H1 (cell line): ENCODE data around the gene PTPRH. TPM values are rescaled to one million over a fixed set of nuclear protein-coding genes. Genes with fewer than 3 reads are reported as not detected.

Experiments used
- BRCA1 ChIP-seq: IDR thresholded peaks from 2 replicates; pipeline ENCODE4 v1.6.1; 2012; ENCODE audit warnings: low read depth, low read length, improper control_type of control experiment
- CBX5 ChIP-seq: fragments of 300-800, 300-1000 bp; sonication (generic); IDR thresholded peaks from 2 replicates; pipeline ENCODE4 v1.7.1; 2016; ENCODE audit warnings: antibody characterized with exemption, low read length, low read depth
- CTBP2 ChIP-seq: IDR thresholded peaks from 2 replicates; pipeline ENCODE4 v1.7.0; 2011; ENCODE audit warnings: borderline replicate concordance, mild to moderate bottlenecking, moderate library complexity, mixed read lengths, low read length; ENCODE audit not compliant: insufficient read depth, insufficient read length
- EGR1 ChIP-seq: IDR thresholded peaks from 2 replicates; pipeline ENCODE4 v1.6.1; 2011; ENCODE audit warnings: low read depth, low read length, borderline replicate concordance
- GABPA ChIP-seq: IDR thresholded peaks from 2 replicates; pipeline ENCODE4 v1.6.1; 2011; ENCODE audit warnings: mild to moderate bottlenecking, low read length, moderate library complexity, borderline replicate concordance; ENCODE audit not compliant: insufficient read depth
- HDAC2 ChIP-seq, 2 experiments: fragments of 300-600 bp in 1 of 2; sonication (generic) in 1 of 2; IDR thresholded peaks; 2 replicates each; pipeline ENCODE4 v1.6.1; 2011 to 2012; ENCODE audit warnings: low read depth in 2 of 2, low read length in 2 of 2, mild to moderate bottlenecking in 2 of 2, moderate library complexity in 2 of 2, borderline replicate concordance in 1 of 2, inconsistent platforms in 1 of 2
- JUND ChIP-seq: IDR thresholded peaks from 2 replicates; pipeline ENCODE4 v1.6.1; 2011; ENCODE audit warnings: mild to moderate bottlenecking, improper control_type of control experiment, low read length
- NANOG ChIP-seq: IDR thresholded peaks from 2 replicates; pipeline ENCODE4 v1.6.1; 2011; ENCODE audit warnings: low read length, low read depth, mild to moderate bottlenecking, inconsistent platforms; ENCODE audit not compliant: insufficient read depth, poor library complexity, severe bottlenecking
- NRF1 ChIP-seq: IDR thresholded peaks from 2 replicates; pipeline ENCODE4 v1.6.1; 2011; ENCODE audit warnings: mild to moderate bottlenecking, low read depth, low read length, improper control_type of control experiment
- POLR2A ChIP-seq, 2 experiments: IDR thresholded peaks; 1 replicate in 1 of 2; 2 replicates in 1 of 2; pipeline ENCODE4 v1.6.1; 2011; ENCODE audit warnings: low read depth in 2 of 2, low read length in 2 of 2, mild to moderate bottlenecking in 2 of 2; ENCODE audit errors: control extremely low read depth in 1 of 2
- SIRT6 ChIP-seq: IDR thresholded peaks from one replicate; pipeline ENCODE4 v1.7.1; 2012; ENCODE audit warnings: low read length, inconsistent platforms
- SP4 ChIP-seq: IDR thresholded peaks from 2 replicates; pipeline ENCODE4 v1.6.1; 2012; ENCODE audit warnings: low read length, inconsistent platforms
- SRF ChIP-seq: IDR thresholded peaks from 2 replicates; pipeline ENCODE4 v1.6.1; 2011; ENCODE audit warnings: mild to moderate bottlenecking, low read depth, low read length, moderate library complexity
- TAF1 ChIP-seq: IDR thresholded peaks from 2 replicates; pipeline ENCODE4 v1.6.1; 2011; ENCODE audit warnings: mild to moderate bottlenecking, low read depth, low read length
- ZNF274 ChIP-seq: IDR thresholded peaks from 2 replicates; pipeline ENCODE4 v1.7.0; 2012; ENCODE audit warnings: low read length, borderline replicate concordance; ENCODE audit errors: extremely low read depth
- polyA plus RNA-seq, 7 experiments: library from polyadenylated mRNA; depleted of rRNA in 3 of 7; stranded (reverse) in 5 of 7; unstranded in 2 of 7; fragments of >200 nt in 5 of 7; fragments of 200-250 nt in 2 of 7; gene quantifications; 1 replicate in 5 of 7; 2 replicates in 1 of 7; 4 replicates in 1 of 7; pipeline versions ENCODE4 v1.2.1 to v1.2.3, GENCODE V29; 2011 to 2013; ENCODE audit warnings: missing spikeins in 2 of 7, mixed read lengths in 2 of 7
- total RNA-seq: library from RNA; stranded (reverse); fragmentation: NEBNext Ultra II Directional; extraction: Animal tissue kit (Norgen Biotek cat#: 25700); gene quantifications from 2 replicates; pipeline ENCODE4 v1.2.1, GENCODE V29; 2021
- TF ChIP-seq, protein P1 (sequence below): IDR thresholded peaks from 2 replicates; pipeline ENCODE4 v1.6.1; 2012; ENCODE audit warnings: inconsistent platforms
- TF ChIP-seq, protein P2 (sequence below), 3 experiments: IDR thresholded peaks; 1 replicate in 2 of 3; 2 replicates in 1 of 3; pipeline versions ENCODE4 v1.5.1 to v1.6.1; 2011; ENCODE audit warnings: low read length in 3 of 3, mild to moderate bottlenecking in 3 of 3, inconsistent platforms in 2 of 3, low read depth in 1 of 3, moderate library complexity in 1 of 3; ENCODE audit not compliant: insufficient read depth in 1 of 3; ENCODE audit errors: control extremely low read depth in 1 of 3
- TF ChIP-seq, protein P3 (sequence below): IDR thresholded peaks from 2 replicates; pipeline ENCODE4 v1.6.1; 2011; ENCODE audit warnings: low read depth, mild to moderate bottlenecking, low read length; ENCODE audit not compliant: insufficient read depth
- TF ChIP-seq, protein P4 (sequence below): IDR thresholded peaks from 2 replicates; pipeline ENCODE4 v1.6.1; 2011; ENCODE audit warnings: low read length, improper control_type of control experiment

The PTPRH gene
- total and polyA plus RNA-seq, 2 of the 8 experiments (the other 6 are each of a cell fraction or from before 2014, with no cell fraction given): 0.30 to 0.39 TPM

DNA sequence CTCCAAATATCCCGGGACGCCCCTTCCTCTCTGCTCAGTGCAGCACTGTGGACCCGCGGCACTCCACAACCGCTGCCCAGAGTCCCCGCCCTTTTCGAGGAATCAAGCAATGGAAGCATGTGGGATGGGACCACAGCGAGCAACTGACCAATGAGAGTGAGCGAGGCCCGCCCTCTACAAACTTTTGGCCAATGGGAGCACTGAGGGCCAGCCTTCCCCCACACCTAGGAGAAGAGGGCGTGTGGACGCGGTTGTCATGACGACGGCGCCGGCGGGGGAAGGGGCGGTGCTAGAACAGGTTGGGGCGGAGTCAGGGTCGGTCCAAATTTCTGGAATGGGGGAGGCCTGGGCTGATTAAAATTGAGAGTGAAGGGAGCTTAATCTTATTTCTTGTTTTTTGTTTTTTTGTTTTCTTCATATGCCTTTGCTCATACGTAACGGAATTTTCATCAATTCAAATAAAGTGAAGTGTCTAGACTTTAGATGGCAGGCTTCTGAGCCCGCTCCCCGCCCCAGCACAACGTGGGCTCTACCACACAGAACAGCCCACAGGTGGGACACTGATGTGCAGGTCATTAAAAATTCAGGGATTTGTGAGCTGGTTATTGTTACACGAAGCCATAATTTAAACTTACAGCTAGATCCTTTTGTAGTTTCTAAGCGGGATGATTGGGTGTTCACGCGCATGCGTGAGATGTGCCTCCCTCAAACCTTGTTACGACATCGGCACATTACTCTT lies 42.6 kb downstream of the PTPRH start, which contains the start of gene DNAAF3 (continued):
- TF ChIP-seq, protein P1, sequence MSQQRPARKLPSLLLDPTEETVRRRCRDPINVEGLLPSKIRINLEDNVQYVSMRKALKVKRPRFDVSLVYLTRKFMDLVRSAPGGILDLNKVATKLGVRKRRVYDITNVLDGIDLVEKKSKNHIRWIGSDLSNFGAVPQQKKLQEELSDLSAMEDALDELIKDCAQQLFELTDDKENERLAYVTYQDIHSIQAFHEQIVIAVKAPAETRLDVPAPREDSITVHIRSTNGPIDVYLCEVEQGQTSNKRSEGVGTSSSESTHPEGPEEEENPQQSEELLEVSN: peak; percentile 43; the same call in 1 of the 2 replicates
- TF ChIP-seq SRF: no peak
- peak; percentile 27; the same call in 1 of the 2 replicates for TF ChIP-seq EGR1
- TF ChIP-seq NRF1: peak; percentile 36; the same call in 1 of the 2 replicates
- TF ChIP-seq, protein P2, sequence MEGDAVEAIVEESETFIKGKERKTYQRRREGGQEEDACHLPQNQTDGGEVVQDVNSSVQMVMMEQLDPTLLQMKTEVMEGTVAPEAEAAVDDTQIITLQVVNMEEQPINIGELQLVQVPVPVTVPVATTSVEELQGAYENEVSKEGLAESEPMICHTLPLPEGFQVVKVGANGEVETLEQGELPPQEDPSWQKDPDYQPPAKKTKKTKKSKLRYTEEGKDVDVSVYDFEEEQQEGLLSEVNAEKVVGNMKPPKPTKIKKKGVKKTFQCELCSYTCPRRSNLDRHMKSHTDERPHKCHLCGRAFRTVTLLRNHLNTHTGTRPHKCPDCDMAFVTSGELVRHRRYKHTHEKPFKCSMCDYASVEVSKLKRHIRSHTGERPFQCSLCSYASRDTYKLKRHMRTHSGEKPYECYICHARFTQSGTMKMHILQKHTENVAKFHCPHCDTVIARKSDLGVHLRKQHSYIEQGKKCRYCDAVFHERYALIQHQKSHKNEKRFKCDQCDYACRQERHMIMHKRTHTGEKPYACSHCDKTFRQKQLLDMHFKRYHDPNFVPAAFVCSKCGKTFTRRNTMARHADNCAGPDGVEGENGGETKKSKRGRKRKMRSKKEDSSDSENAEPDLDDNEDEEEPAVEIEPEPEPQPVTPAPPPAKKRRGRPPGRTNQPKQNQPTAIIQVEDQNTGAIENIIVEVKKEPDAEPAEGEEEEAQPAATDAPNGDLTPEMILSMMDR (IDR thresholded peaks at IDR 0.05; ENCODE audit: control extremely low read depth in 1 of 3, insufficient read depth in 1 of 3, low read depth in 1 of 3, low read length in 3 of 3): no peak
- TF ChIP-seq CTBP2: no peak
- TF ChIP-seq, protein P3, sequence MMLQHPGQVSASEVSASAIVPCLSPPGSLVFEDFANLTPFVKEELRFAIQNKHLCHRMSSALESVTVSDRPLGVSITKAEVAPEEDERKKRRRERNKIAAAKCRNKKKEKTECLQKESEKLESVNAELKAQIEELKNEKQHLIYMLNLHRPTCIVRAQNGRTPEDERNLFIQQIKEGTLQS: no peak
- no peak for TF ChIP-seq SIRT6
- TF ChIP-seq, protein P4, sequence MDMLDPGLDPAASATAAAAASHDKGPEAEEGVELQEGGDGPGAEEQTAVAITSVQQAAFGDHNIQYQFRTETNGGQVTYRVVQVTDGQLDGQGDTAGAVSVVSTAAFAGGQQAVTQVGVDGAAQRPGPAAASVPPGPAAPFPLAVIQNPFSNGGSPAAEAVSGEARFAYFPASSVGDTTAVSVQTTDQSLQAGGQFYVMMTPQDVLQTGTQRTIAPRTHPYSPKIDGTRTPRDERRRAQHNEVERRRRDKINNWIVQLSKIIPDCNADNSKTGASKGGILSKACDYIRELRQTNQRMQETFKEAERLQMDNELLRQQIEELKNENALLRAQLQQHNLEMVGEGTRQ: no peak
- no peak for TF ChIP-seq ZNF274
- TF ChIP-seq HDAC2 (IDR thresholded peaks at IDR 0.05; ENCODE audit: borderline replicate concordance in 1 of 2, low read depth in 2 of 2, low read length in 2 of 2): no peak
- no peak for TF ChIP-seq GABPA
- TF ChIP-seq BRCA1: no peak
- no peak for TF ChIP-seq CBX5
- no peak for TF ChIP-seq TAF1
- TF ChIP-seq SP4: peak; percentile 75
- no peak for TF ChIP-seq POLR2A (IDR thresholded peaks at IDR 0.05; ENCODE audit: control extremely low read depth in 1 of 2, low read depth in 2 of 2, low read length in 2 of 2)
- TF ChIP-seq JUND: peak; percentile 96
- TF ChIP-seq NANOG: no peak
